ENCODE measurements around the gene CCDC124. TPM values are rescaled to one million over a fixed set of nuclear protein-coding genes. Genes with fewer than 3 reads are reported as not detected.

Gene CCDC124
- total and polyA plus RNA-seq, 7 donors = 52.8 to 126 (median 84.2) TPM

DNA sequence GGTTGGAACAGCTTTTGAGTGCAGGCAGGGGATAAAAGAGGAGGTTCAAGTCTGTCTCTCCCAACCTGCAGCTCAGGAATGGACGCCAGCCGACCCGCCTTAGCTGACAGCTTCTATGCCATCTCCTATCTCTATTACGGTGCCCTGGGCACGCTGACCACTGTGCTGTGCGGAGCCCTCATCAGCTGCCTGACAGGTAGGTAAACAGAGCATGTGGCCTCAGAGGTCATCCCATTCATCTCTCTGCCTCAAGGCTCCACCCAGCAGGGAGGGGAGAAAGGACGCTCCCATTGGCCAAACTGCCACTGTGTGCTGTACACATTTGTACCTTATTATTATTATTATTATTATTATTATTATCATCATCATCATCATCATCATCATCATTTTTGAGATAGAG is 44.6 kb upstream of the CCDC124 start:
- 64 to 87% methylated on average over 7 of the region's 7 CpGs for WGBS, 2 donors

GRCh38 chr19:17889609-17890214 is 43.1 kb upstream of the CCDC124 start:
- 29 to 52% methylated on average over 18 of the region's 18 CpGs for WGBS, 2 donors
- H3K27ac ChIP-seq = no peak overlapping the region
- DNase-seq = no peak
- no peaks in the 10 kb centered on the region for H3K36me3 ChIP-seq
- H3K27me3 ChIP-seq = peaks cover 4 to 32% (median 6%) of the 10 kb centered on the region in 3 donors
- intact Hi-C loops (cut with DNase I) = no loop called here
- H3K9me3 ChIP-seq = no peaks in the 10 kb centered on the region
- H3K4me1 ChIP-seq = no peaks in the 10 kb centered on the region
- TF ChIP-seq CTCF (IDR thresholded peaks at IDR 0.05) (no peak), EP300 (IDR thresholded peaks at IDR 0.05) (no peak), POLR2A (IDR thresholded peaks at IDR 0.05) (no peak), POLR2AphosphoS5 (IDR thresholded peaks at IDR 0.05) (no peak)
- H3K4me3 ChIP-seq = no peak overlapping the region

More for the DNA sequence above, 44.6 kb upstream of the CCDC124 start:
- no peak for DNase-seq
- no peaks in the 10 kb centered on the region for H3K36me3 ChIP-seq
- no peak for TF ChIP-seq EP300 (IDR thresholded peaks at IDR 0.05)
- no peak for TF ChIP-seq POLR2AphosphoS5 (IDR thresholded peaks at IDR 0.05)
- TF ChIP-seq POLR2A (IDR thresholded peaks at IDR 0.05) = no peak
- no peak for TF ChIP-seq CTCF (IDR thresholded peaks at IDR 0.05)
- H3K4me1 ChIP-seq = no peaks in the 10 kb centered on the region
- intact Hi-C loops (cut with DNase I) = no loop called here
- H3K9me3 ChIP-seq = no peaks in the 10 kb centered on the region
- peaks cover 4 to 21% (median 6%) of the 10 kb centered on the region in 3 donors for H3K27me3 ChIP-seq
- H3K27ac ChIP-seq = no peak overlapping the region
- no peak overlapping the region for H3K4me3 ChIP-seq

DNA sequence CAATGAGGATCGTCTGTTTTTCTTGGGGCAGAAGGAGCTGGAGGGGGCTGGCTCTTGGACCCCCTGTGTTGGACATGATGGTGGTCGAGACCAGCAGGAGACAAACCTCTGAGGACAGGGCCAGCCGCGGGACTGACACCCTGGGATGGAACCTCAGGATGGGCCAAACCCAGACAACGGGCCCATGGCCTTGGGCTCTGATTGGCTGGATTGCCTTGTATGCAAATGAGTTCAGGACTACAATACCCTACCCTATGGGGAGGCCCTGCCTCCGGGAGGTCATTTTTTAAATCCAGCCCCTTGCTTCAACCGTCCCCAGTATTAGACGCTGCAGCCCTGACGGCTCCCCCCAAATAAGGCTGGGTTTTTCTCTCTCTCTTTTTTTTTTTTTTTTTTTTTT is 39.0 kb upstream of the CCDC124 start:
- 73 to 81% methylated on average over 9 of the region's 9 CpGs for WGBS, 2 donors
- Histone ChIP-seq H3K27me3 (peaks cover 4 to 48% (median 6%) of the 10 kb centered on the region in 3 donors), H3K36me3 (no peaks in the 10 kb centered on the region), H3K4me1 (no peaks in the 10 kb centered on the region), H3K4me3 (no peak overlapping the region), H3K27ac (no peak overlapping the region), H3K9me3 (no peaks in the 10 kb centered on the region)
- DNase-seq = no peak
- intact Hi-C loops (cut with DNase I) = no loop called here
- TF ChIP-seq EP300 (IDR thresholded peaks at IDR 0.05) (no peak), CTCF (IDR thresholded peaks at IDR 0.05) (no peak), POLR2AphosphoS5 (IDR thresholded peaks at IDR 0.05) (no peak), POLR2A (IDR thresholded peaks at IDR 0.05) (no peak)

GRCh38 chr19:17902701-17903100 is 30.1 kb upstream of the CCDC124 start:
- H3K27me3 ChIP-seq = peaks cover 0 to 6% (median 0%) of the 10 kb centered on the region in 3 donors

More at GRCh38 chr19:17902701-17903100, 30.1 kb upstream of the CCDC124 start:
- Histone ChIP-seq H3K27ac (no peak overlapping the region), H3K9me3 (peaks cover 0 to 2% (median 0%) of the 10 kb centered on the region in 4 donors), H3K36me3 (no peaks in the 10 kb centered on the region), H3K4me3 (no peak overlapping the region), H3K4me1 (no peaks in the 10 kb centered on the region)
- no peak for TF ChIP-seq CTCF (IDR thresholded peaks at IDR 0.05)
- no peak for TF ChIP-seq POLR2AphosphoS5 (IDR thresholded peaks at IDR 0.05)
- no peak for TF ChIP-seq EP300 (IDR thresholded peaks at IDR 0.05)
- TF ChIP-seq POLR2A (IDR thresholded peaks at IDR 0.05) = no peak
- WGBS, 2 donors = 60 to 73% methylated on average over 6 of the region's 6 CpGs
- intact Hi-C loops (cut with DNase I) = no loop called here
- no peak for DNase-seq
